ENCODE measurements around the gene APLP2.

DNA sequence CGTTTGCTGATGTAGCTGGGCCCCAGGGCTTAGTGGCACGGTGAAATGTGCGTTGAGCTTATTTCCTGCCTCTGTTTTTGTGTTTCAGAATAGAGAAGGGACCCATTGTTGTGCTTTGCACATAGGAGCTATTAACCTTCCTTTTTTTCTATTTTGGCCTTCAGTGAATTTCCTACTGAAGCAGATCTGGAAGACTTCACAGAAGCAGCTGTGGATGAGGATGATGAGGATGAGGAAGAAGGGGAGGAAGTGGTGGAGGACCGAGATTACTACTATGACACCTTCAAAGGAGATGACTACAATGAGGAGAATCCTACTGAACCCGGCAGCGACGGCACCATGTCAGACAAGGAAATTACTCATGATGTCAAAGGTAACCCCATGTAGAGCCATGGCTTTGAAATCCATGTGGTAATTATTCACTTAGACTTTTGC, 52.5 kb downstream of the APLP2 start:
- TF ChIP-seq, protein P1, sequence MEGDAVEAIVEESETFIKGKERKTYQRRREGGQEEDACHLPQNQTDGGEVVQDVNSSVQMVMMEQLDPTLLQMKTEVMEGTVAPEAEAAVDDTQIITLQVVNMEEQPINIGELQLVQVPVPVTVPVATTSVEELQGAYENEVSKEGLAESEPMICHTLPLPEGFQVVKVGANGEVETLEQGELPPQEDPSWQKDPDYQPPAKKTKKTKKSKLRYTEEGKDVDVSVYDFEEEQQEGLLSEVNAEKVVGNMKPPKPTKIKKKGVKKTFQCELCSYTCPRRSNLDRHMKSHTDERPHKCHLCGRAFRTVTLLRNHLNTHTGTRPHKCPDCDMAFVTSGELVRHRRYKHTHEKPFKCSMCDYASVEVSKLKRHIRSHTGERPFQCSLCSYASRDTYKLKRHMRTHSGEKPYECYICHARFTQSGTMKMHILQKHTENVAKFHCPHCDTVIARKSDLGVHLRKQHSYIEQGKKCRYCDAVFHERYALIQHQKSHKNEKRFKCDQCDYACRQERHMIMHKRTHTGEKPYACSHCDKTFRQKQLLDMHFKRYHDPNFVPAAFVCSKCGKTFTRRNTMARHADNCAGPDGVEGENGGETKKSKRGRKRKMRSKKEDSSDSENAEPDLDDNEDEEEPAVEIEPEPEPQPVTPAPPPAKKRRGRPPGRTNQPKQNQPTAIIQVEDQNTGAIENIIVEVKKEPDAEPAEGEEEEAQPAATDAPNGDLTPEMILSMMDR (IDR thresholded peaks at IDR 0.05), result no peak
- no peak for TF ChIP-seq POLR2A (IDR thresholded peaks at IDR 0.05)
